Hepatocyte (in vitro differentiated cells): ENCODE measurements around the gene CGB1.
"Not testable (repeated sequence)": the region's sequence is repeated elsewhere in the genome, so short reads cannot be mapped to it uniquely, and the experiment has no call there.

ENCODE experiments used
- EZH2phosphoT487 ChIP-seq: fragments of 200-600 bp; sonication (generic); IDR thresholded peaks from one replicate; pipeline ENCODE4 v1.6.1; 2018; ENCODE audit warnings: antibody characterized with exemption, mild to moderate bottlenecking, low read depth, moderate library complexity; ENCODE audit not compliant: unreplicated experiment, severe bottlenecking
- TF ChIP-seq, protein P1 (sequence below): fragments of 200-600 bp; sonication (generic); IDR thresholded peaks from 2 replicates; pipeline ENCODE4 v1.5.1; 2016; ENCODE audit warnings: antibody characterized with exemption, mild to moderate bottlenecking; ENCODE audit not compliant: poor library complexity

DNA sequence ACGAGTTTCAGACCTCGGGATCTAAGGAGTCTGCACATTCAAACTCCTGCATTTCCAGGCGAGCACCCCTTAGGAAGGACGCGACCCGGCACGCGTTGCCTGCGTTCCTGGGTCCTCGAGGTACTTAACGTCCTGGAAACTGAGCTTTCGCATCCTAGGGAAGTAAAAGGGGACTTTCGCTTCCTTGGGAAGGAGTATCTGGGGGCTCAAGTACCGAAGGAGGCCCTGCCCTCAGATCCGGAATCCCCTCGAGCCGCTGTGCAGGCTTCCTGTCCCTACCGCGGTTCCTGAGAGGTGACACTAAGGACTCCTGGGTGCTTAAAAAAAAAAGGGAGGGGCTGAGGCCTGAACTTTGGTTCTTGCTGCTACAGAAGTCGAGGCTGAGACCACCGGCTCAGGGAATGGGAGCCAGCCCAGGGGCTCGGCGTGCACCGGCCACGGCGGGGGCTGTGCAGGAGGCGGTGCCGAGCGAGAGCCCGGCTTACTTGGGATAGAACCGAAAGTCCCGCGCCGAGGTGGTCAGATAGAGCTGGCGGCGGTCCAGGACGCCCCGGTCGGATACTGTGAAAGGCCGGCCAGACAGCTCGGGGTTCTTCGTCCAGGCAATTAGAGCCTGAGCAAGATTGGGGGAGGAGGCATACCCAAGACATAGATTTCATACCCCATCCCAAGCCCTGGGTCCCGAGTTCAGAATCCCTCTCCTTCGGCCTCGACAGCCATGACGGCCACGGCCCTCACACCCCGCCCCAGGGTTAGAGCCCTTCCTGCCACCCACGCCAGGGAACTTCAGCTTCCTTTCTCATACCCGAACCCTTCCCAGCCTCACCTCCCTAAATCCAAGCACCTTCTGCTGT lies 18.1 kb downstream of the CGB1 start:
- TF ChIP-seq, protein P1, sequence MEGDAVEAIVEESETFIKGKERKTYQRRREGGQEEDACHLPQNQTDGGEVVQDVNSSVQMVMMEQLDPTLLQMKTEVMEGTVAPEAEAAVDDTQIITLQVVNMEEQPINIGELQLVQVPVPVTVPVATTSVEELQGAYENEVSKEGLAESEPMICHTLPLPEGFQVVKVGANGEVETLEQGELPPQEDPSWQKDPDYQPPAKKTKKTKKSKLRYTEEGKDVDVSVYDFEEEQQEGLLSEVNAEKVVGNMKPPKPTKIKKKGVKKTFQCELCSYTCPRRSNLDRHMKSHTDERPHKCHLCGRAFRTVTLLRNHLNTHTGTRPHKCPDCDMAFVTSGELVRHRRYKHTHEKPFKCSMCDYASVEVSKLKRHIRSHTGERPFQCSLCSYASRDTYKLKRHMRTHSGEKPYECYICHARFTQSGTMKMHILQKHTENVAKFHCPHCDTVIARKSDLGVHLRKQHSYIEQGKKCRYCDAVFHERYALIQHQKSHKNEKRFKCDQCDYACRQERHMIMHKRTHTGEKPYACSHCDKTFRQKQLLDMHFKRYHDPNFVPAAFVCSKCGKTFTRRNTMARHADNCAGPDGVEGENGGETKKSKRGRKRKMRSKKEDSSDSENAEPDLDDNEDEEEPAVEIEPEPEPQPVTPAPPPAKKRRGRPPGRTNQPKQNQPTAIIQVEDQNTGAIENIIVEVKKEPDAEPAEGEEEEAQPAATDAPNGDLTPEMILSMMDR, result not testable (repeated sequence)
- TF ChIP-seq EZH2phosphoT487, result not testable (repeated sequence)
